Activated CD4-positive, alpha-beta T cell treated with anti-CD3 and anti-CD28 coated beads, Interleukin-2, amount 50 U/mL, for 16 hours (primary cell): ENCODE data around the gene CHAD.

Experiments used
- DNase-seq: peaks from one replicate; pipeline ENCODE4 v3.0.0-alpha.2; 2020

CHAD gene, protein sequence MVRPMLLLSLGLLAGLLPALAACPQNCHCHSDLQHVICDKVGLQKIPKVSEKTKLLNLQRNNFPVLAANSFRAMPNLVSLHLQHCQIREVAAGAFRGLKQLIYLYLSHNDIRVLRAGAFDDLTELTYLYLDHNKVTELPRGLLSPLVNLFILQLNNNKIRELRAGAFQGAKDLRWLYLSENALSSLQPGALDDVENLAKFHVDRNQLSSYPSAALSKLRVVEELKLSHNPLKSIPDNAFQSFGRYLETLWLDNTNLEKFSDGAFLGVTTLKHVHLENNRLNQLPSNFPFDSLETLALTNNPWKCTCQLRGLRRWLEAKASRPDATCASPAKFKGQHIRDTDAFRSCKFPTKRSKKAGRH

DNA sequence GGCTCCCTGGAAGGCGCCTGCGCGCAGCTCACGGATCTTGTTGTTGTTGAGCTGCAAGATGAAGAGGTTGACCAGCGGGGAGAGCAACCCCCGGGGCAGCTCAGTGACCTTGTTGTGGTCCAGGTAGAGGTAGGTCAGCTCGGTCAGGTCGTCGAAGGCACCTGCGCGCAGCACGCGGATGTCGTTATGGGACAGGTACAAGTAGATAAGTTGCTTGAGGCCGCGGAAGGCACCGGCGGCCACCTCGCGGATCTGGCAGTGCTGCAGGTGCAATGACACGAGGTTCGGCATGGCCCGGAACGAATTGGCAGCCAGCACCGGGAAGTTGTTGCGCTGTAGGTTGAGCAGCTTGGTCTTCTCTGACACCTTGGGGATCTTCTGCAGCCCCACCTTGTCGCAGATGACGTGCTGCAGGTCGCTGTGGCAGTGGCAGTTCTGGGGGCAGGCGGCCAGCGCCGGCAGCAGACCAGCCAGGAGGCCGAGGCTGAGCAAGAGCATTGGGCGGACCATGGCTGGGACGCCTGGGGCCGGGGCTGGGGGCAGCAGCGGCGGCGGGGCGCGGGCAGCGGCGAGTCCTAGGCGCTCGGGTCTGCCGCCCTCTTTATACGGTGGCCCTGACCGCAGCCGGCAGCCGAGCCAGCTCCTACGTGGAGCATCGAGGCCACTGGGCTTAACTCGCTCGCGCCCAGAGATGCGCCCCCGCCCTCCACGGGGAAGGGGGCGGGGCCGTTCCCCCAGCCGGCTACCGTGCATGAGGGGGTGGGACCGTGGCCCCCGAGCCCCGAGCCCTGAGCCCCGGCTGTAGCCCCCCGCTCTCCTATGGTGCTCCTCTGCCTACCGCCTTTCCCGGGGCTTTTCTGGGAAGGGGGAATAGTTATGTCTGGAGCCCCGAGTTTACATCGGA lies at the start of gene CHAD:
Gene CHAD (minus strand): TSS at position 577 of the 904 bp plus-strand sequence. CDS start 67 bp downstream, at position 510.
- DNase-seq = no peak

DNA sequence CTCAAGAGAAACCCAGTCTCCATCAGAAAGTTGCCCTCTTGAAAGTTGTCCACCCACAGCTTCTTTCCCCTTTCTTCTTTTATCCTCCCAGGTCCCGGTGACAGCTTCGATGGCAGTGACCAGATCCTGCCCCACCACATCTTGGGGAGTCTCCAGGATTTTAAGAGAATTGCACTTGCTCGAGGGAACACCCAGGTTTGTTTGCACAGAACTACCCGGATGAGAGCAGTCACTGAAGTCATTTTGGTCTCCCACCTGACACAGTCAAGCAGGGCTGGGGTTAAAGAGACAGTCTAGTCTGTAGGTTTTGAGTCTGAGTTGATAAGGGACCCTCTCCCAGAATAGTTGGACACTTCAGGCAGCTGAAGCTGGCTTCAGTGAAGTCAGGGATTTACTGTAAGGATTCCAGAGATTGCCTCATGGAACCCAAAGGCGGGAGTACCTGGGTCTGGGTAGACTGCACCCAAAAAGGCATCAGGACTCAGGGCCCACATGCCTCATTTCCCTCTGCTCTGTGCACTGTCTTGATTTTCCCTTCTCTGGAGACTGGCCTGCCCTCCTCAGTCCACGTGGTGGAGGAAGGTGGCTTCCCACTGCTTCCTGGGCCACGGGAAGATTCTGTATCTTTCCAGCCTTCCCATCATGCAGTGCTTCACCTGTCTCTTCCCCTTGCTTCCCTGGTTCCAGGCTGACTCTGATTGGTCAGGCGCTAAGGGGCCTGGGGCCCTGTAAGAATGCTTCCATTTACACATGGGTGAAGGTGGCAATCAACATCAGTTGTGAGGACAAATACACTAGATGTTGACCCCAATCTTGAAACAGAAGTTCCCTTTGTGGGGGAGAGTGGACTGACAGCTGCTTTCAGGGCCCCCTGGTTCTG lies 49.1 kb upstream of the CHAD start:
- DNase-seq = no peak

DNA sequence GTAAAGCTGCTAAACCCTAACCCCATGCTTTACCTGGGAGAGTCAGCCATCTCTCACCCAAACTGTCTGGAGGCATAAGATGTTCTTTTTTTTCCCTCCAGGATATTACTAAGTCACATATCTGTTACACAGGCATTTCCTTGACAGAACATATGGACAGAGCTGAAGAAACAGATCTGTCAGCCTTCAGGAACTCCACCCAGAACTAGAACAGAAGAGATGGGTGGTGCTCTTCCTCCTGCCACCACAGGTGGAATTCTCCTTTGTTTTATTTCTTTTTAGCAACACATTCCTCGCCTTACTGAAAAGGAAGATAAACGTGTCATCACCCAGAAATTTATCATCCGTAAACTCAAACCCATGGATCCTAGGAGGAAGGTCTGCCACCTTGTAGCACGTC lies 48.3 kb upstream of the CHAD start:
- DNase-seq = no peak

GRCh38 chr17:50514936-50515702 lies 46.4 kb upstream of the CHAD start:
- no peak for DNase-seq

GRCh38 chr17:50514388-50514787 lies 45.7 kb upstream of the CHAD start:
- no peak for DNase-seq

DNA sequence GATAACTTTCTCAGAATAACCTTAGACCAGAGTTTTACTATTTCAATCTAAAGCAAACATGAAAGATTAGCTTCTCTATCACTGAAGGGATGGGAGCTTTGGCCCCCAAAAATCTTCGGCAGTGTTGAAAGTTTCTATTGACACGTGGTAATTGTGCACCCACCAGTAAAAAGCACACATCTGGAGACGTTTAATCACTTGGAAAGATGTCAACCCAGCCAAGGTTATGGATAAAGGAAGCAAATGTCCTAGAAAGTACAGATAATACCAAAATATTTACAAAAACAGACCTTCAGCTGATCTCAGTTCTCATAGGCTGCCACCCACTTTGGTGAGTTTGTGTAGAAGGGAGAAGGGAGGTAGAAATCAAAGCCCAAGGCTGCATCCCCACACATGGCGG lies 44.8 kb upstream of the CHAD start:
- DNase-seq = no peak

GRCh38 chr17:50511058-50511457 lies 42.4 kb upstream of the CHAD start:
- DNase-seq = peak; percentile 92

- DNase-seq = no peak
Measured at GRCh38 chr17:50508573-50509460, 40.1 kb upstream of the CHAD start.

- DNase-seq = peak; percentile 88
Measured at GRCh38 chr17:50507871-50508572, 39.3 kb upstream of the CHAD start, which contains the start of gene MYCBPAP. Gene MYCBPAP (plus strand): TSS chr17:50508439. CDS start chr17:50508675, 236 bp downstream.

DNA sequence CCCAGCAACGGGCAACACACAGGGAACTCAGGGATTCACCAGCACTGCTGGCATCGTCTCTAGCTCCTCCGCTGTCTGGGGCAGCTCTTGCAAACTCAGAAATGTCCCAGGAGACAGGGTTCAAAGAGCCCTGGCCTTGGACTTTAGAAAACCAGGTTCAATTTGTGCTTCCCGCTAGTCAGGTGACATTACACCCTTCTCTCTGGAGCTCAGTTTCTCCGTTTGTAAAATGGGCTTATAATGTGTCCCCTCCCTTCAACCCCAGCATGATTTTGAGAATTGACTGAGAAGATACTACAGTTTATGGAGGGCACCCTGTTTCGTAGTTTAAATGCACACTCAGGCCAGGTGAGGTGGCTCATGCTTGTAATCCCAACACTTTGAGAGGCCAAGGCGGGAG lies 37.6 kb upstream of the CHAD start:
- DNase-seq = no peak

GRCh38 chr17:50505591-50506130 lies 37.0 kb upstream of the CHAD start:
- no peak for DNase-seq

GRCh38 chr17:50502301-50502990 lies 33.8 kb upstream of the CHAD start:
- DNase-seq = no peak

DNA sequence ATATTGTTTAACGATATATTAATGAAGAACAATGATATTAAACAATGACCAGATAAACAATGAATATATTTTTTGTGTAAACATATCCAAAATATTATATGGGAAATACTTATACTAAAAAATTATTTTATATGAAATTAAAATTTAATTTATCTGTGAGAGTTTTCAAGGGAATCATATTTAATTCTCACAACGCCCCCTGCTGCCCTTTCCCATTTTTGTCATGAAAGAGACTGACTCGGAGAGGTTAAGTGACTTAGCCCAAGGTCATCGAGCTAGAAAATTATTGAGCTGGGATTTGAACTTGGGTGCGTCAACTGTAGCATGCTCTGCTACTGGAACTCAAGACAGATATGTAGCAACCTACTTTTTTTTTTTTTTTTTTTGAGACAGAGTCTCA lies 32.4 kb upstream of the CHAD start:
- DNase-seq = peak; percentile 27

GRCh38 chr17:50499721-50500120 lies 31.0 kb upstream of the CHAD start:
- no peak for DNase-seq

- no peak for DNase-seq
Measured at GRCh38 chr17:50499270-50499669, 30.6 kb upstream of the CHAD start.

GRCh38 chr17:50498021-50498874 lies 29.6 kb upstream of the CHAD start:
- DNase-seq = no peak

DNA sequence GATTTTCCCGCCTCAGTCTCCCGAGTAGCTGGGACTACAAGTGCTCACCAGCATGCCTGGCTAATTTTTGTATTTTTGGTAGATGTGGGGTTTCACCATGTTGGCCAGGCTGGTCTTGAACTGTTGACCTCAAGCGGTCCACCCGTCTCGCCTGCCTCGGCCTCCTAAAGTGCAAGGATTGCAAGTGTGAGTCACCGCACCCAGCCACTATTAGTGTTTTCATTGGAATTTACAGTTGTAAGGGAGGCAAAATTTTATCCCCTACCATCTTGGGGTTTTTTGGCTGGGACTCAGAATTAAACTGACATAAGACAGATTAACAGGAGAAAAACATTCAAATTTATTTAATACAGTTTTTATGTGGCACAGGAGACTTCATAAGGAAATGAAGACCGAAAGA lies 27.2 kb upstream of the CHAD start:
- DNase-seq = no peak

DNA sequence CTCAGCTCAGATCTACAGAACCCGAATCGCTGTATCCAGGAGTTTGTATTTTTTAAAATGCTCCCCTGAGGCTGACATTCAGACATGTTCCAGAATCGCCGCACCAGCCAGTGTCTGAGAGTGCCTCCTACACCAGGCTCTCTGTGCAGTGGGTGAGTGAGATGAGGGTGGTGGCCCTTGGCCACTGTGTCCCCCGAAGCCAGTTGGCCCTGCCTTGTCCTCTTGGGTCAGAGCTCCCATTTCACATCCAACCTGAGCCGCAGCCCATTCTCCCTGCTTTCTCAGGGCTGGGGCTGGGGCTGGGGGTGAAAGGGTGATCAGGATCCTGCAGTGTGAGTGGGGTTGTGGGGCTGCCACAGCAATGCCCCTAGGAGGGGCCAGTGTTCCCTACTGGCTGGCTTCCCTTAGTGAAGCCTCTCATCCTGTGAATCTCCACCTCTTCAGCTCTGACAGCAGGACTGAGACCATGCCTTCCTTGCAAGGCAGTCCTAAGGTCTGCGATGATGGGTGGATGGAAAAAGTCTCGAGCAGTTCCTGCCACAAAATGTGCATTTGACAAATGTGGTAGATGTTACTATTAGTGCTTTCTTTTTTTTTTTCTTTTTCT lies 26.6 kb upstream of the CHAD start:
- no peak for DNase-seq
